Endothelial cell (in vitro differentiated cells): Measurements from ENCODE around the gene ACSL3. TPM values are rescaled to one million over a fixed set of nuclear protein-coding genes. Genes with fewer than 3 reads are reported as not detected.
A peak's percentile ranks its signal among the peaks of the same experiment; 100 is the strongest.

Source experiments
- DNase-seq: peaks from one replicate; pipeline ENCODE4 v3.0.0; 2021; ENCODE audit warnings: low spot score
- H3K27ac Mint-ChIP-seq: one replicate; pipeline ENCODE4 v1.8.0; 2021; ENCODE audit warnings: mixed read lengths, inconsistent platforms; ENCODE audit not compliant: unreplicated experiment
- H3K27me3 Mint-ChIP-seq: one replicate; pipeline ENCODE4 v1.8.0; 2021; ENCODE audit warnings: mild to moderate bottlenecking, moderate library complexity, mixed read lengths, inconsistent platforms; ENCODE audit not compliant: unreplicated experiment
- H3K36me3 Mint-ChIP-seq: one replicate; pipeline ENCODE4 v1.8.0; 2021; ENCODE audit warnings: mild to moderate bottlenecking, low read depth, mixed read lengths, inconsistent platforms; ENCODE audit not compliant: unreplicated experiment
- H3K4me1 Mint-ChIP-seq: one replicate; pipeline ENCODE4 v1.8.0; 2021; ENCODE audit warnings: mild to moderate bottlenecking, mixed read lengths, inconsistent platforms; ENCODE audit not compliant: unreplicated experiment
- H3K4me3 Mint-ChIP-seq: one replicate; pipeline ENCODE4 v1.8.0; 2021; ENCODE audit warnings: mild to moderate bottlenecking, mixed read lengths, inconsistent platforms; ENCODE audit not compliant: unreplicated experiment
- H3K9me3 Mint-ChIP-seq: one replicate; pipeline ENCODE4 v1.8.0; 2021; ENCODE audit warnings: mixed read lengths, inconsistent platforms; ENCODE audit not compliant: unreplicated experiment
- total RNA-seq: library from RNA; stranded (reverse); fragmentation: NEBNext Ultra II Directional; extraction: Animal tissue kit (Norgen Biotek cat#: 25700); gene quantifications from one replicate; pipeline ENCODE4 v1.2.1, GENCODE V29; 2021; ENCODE audit not compliant: unreplicated experiment
- TF ChIP-seq, protein P1 (sequence below): fragments of 200-600 bp; sonication (generic); IDR thresholded peaks from one replicate; pipeline ENCODE4 v1.5.0; 2021; ENCODE audit warnings: antibody characterized with exemption; ENCODE audit not compliant: unreplicated experiment

ACSL3 gene
- total RNA-seq, 1 donor from 2014 or later, result 163 TPM

DNA sequence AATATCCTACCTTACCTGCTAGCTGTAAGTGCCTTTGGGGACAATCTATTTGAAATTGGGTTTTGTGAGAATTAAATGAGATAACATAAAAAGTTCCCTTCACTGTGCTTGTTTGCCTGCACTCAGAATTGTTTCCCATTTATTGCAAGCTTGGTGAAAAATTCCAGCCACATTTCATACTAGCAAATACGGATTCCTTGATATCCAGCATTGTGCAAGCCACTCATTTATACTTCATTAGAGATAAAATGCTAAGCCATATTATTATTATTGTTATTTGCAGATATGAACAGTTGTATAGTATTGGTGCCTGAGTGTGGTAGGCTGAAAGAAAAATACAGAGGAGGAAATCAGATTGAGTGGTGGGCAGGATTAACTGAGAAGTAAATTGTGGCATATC, 31.9 kb downstream of the ACSL3 start:
- Mint-ChIP-seq H3K9me3 (no peaks in the 10 kb centered on the region), H3K4me1 (peaks cover 61% of the 10 kb centered on the region)

GRCh38 chr2:222893716-222894115, 32.9 kb downstream of the ACSL3 start:
- peaks cover 62% of the 10 kb centered on the region for H3K4me1 Mint-ChIP-seq
- no peak overlapping the region for H3K4me3 Mint-ChIP-seq
- TF ChIP-seq, protein P1, sequence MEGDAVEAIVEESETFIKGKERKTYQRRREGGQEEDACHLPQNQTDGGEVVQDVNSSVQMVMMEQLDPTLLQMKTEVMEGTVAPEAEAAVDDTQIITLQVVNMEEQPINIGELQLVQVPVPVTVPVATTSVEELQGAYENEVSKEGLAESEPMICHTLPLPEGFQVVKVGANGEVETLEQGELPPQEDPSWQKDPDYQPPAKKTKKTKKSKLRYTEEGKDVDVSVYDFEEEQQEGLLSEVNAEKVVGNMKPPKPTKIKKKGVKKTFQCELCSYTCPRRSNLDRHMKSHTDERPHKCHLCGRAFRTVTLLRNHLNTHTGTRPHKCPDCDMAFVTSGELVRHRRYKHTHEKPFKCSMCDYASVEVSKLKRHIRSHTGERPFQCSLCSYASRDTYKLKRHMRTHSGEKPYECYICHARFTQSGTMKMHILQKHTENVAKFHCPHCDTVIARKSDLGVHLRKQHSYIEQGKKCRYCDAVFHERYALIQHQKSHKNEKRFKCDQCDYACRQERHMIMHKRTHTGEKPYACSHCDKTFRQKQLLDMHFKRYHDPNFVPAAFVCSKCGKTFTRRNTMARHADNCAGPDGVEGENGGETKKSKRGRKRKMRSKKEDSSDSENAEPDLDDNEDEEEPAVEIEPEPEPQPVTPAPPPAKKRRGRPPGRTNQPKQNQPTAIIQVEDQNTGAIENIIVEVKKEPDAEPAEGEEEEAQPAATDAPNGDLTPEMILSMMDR, result no peak
- no peak overlapping the region for H3K27ac Mint-ChIP-seq
- no peaks in the 10 kb centered on the region for H3K9me3 Mint-ChIP-seq
- DNase-seq, result no peak
- peaks cover 5% of the 10 kb centered on the region for H3K27me3 Mint-ChIP-seq
- no peaks in the 10 kb centered on the region for H3K36me3 Mint-ChIP-seq

More for the DNA sequence above, 31.9 kb downstream of the ACSL3 start:
- no peaks in the 10 kb centered on the region for H3K36me3 Mint-ChIP-seq
- H3K27ac Mint-ChIP-seq, result no peak overlapping the region
- TF ChIP-seq, protein P1, result no peak
- no peak for DNase-seq
- H3K27me3 Mint-ChIP-seq, result peaks cover 4% of the 10 kb centered on the region
- H3K4me3 Mint-ChIP-seq, result no peak overlapping the region

DNA sequence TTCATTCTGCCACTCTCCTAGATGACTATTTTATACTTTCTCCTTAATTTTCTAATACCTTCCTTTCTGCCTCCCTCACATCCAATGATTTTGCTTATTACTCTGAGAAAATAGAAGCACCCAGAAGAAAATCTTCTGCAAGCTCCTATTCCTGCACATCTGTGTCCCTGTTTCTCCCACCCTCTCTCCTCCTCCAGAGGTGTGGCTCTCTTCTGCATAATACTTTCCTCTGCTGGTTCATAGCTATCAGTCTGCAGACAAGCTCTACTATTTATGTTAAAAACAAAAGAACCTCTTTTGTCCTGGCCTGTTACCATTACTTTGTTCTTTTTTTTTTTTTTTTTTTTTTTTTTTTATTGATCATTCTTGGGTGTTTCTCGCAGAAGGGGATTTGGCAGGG, 34.3 kb downstream of the ACSL3 start:
- no peaks in the 10 kb centered on the region for H3K9me3 Mint-ChIP-seq
- peaks cover 2% of the 10 kb centered on the region for H3K27me3 Mint-ChIP-seq
- H3K4me3 Mint-ChIP-seq, result no peak overlapping the region
- H3K27ac Mint-ChIP-seq, result no peak overlapping the region
- TF ChIP-seq, protein P1, result no peak
- DNase-seq, result no peak
- H3K36me3 Mint-ChIP-seq, result no peaks in the 10 kb centered on the region
- H3K4me1 Mint-ChIP-seq, result peaks cover 50% of the 10 kb centered on the region

DNA sequence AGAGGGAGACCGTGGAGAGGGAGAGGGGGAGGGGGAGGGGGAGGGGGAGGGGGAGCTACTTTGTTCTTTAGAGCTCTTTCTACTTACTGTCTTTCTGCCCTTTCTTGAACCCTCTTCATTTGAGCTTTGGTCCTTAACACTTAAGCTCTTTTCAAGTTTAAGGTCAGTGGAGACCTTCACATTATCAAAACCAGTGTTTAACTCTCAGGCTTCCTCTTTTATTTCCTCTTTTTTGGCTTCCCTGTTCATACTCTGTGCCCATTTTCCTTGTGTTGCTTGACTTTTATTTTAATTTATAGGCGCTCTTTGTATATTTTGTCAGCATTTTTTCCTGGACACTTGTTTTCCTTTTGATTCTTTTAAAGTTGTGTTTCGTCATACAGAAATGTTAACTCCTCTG, 37.1 kb downstream of the ACSL3 start:
- H3K4me3 Mint-ChIP-seq, result no peak overlapping the region
- TF ChIP-seq, protein P1, result no peak
- no peak for DNase-seq
- H3K4me1 Mint-ChIP-seq, result peaks cover 38% of the 10 kb centered on the region
- H3K27ac Mint-ChIP-seq, result peak overlapping the region; percentile 15
- peaks cover 4% of the 10 kb centered on the region for H3K36me3 Mint-ChIP-seq
- no peaks in the 10 kb centered on the region for H3K9me3 Mint-ChIP-seq
- peaks cover 2% of the 10 kb centered on the region for H3K27me3 Mint-ChIP-seq

GRCh38 chr2:222899413-222900181, 38.8 kb downstream of the ACSL3 start:
- TF ChIP-seq, protein P1, result no peak
- peaks cover 2% of the 10 kb centered on the region for H3K27me3 Mint-ChIP-seq
- H3K4me1 Mint-ChIP-seq, result peaks cover 28% of the 10 kb centered on the region
- H3K36me3 Mint-ChIP-seq, result peaks cover 4% of the 10 kb centered on the region
- no peaks in the 10 kb centered on the region for H3K9me3 Mint-ChIP-seq
- H3K27ac Mint-ChIP-seq, result no peak overlapping the region
- DNase-seq, result no peak
- H3K4me3 Mint-ChIP-seq, result no peak overlapping the region
